ENCODE data around the gene ERF.

- TF ChIP-seq GATA3 (IDR thresholded peaks at IDR 0.05; ENCODE audit: low read depth, low read length) (no peak), GATA2 (IDR thresholded peaks at IDR 0.05; ENCODE audit: low read depth, low read length) (no peak)
Measured at GRCh38 chr19:42226886-42227285, 28.0 kb downstream of the ERF start.
